NCI-H69 (cell line): ENCODE measurements around the gene HOOK1.

Experiments used
- DNase-seq: peaks from one replicate; lab custom pipeline; 2025; lab: John Stamatoyannopoulos, UW

Gene HOOK1

DNA sequence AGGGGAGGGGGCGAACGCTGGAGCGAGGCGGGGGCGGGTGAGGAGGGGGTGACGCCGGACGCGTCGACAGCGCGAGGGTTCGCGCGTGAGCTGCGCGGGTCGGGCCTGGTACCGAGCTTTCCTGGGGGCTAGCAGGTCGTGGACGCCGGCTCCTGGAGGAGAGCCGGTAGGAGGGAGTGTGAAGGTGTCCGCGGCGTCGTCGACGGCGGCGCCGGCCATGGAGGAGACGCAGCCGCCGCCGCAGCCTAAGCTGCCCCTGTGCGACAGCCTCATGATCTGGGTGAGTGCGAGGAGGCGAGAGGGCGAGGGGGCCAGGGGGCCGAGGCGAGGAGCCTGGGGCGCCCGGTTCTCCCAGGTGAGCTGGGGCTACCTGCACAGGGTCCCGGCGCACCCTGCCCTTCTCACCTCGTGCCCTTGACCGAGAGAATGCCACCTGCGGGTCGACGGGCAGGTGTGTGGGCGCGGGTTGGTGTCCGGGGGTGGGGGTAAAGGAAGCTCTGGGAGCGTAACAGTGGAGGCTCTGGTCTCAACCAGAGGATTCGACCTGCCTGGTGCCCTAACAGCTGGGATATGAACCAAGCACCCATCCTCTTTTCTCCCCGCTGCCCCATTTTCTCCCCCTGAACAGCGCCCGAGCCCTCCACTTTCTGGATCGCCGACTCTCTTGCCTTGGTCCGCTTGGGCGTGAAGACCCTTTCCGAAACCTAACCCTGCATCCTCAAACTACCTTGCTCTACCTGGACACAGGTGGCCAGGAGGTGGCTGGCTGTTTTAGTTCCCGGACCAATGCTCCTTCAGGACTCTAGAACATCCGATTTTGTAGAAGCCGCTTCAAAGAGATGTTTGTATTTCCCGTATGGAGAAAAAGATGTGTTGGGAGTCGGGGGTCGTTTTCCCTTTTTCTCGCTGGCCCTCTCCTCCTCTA lies at the start of gene HOOK1:
Gene HOOK1, plus strand, starts transcription at position 49 of the 925 bp plus-strand sequence. Its CDS starts 169 bp downstream, at position 218.
- peak; percentile 69 for DNase-seq

- peak; percentile 94 for DNase-seq
These were observed 49.6 kb upstream of the HOOK1 start for GRCh38 chr1:59765011-59765730.

DNA sequence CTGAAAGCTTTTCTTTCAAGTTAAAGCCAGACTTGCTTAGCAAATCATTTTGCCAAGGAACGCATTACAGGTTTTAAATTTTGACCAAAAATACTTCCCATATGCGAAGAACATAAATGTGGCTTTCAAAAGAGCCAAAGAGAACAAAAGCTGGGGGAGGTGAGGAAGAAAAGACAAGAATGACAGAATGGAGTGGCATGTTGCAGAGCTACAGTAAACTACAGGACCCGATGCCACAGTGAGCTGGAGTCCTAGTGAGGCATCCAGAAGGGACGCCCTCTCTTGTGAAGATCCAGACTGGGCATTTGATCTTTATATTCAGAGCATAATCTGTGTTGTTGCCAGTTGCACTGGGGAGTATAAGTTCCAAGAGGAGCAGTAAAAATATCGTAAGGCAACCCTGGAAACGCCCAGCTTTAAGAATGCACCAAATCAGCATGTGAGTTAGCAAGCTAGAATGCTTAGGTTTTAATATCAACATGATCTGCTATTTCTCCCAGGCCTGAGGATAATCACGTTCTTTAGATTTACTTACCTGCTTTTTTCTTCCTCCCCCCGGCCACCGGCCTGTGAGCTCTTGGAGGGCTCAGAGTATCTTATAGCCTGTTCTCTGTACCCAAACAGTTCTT lies 48.4 kb upstream of the HOOK1 start:
- peak; percentile 20 for DNase-seq

- peak; percentile 57 for DNase-seq
These were observed 47.6 kb upstream of the HOOK1 start for GRCh38 chr1:59767119-59767518.

GRCh38 chr1:59768792-59769735 lies 45.7 kb upstream of the HOOK1 start:
- DNase-seq, result peak; percentile 94

GRCh38 chr1:59769736-59770095 lies 45.0 kb upstream of the HOOK1 start:
- DNase-seq, result peak; percentile 28

DNA sequence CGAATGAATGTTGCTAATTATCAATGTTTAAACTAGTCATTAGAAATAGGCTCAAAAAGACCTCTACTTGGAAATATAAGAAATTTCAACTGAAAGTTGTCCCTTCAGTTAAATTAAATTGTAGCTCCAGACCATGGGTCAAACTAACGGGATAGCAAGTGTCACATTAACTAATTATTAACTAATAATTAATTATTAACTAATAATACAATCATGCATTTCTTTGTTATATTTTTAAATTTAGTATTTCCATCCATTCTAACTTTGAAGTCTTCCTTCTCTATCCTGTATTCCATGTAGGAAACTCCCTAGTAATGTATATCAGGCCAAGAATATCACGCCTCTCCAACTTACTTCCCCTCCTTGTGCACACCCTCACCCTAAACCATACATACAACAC lies 43.4 kb upstream of the HOOK1 start:
- no peak for DNase-seq

- no peak for DNase-seq
These were observed 39.3 kb upstream of the HOOK1 start for GRCh38 chr1:59775480-59775879.

DNA sequence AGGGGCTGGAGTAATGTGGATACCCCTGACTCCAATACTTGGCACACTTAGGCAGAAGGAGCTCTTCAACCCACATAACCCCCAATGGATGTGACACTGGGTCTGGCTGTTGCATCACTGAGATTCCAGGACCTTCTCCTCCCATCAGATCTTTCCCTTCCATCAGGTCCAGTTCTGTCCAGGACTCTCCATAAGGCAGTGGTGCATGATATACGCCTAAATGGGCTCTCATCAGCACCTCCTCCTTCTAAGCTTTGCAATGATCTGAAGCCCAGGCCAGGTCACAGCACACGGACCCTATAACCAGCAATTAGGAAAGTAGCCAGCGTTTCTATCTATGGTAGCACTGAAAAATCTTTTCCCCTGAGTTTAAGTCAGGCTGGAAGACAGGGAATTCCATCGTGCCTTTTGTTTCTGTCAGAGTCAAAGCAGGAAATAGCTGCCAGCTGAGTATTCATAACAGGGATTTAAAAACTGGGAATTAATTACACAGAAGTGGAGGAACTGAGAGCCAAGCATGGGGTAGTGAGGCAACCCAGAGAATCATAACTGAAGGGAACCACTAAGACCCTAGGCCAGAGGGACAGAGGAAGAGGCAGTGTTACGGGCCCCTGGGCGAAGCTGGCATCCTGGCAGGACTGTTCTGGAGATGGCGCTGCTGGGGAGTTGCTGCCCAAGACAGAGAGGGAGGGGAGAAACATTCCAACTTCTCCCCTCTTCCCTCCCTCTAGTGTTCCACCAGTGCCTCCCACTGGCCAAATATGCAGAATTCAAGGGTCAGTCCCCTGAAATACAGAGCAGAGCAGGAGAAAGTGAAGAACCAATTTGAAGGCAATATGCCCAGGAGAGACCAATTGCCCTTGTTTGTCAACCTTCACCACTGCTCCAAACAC lies 37.5 kb upstream of the HOOK1 start:
- DNase-seq, result peak; percentile 31

GRCh38 chr1:59779949-59780348 lies 34.8 kb upstream of the HOOK1 start:
- DNase-seq, result peak; percentile 9

GRCh38 chr1:59788825-59789224 lies 25.9 kb upstream of the HOOK1 start:
- no peak for DNase-seq

GRCh38 chr1:59798600-59798999 lies 16.1 kb upstream of the HOOK1 start:
- DNase-seq, result no peak

DNA sequence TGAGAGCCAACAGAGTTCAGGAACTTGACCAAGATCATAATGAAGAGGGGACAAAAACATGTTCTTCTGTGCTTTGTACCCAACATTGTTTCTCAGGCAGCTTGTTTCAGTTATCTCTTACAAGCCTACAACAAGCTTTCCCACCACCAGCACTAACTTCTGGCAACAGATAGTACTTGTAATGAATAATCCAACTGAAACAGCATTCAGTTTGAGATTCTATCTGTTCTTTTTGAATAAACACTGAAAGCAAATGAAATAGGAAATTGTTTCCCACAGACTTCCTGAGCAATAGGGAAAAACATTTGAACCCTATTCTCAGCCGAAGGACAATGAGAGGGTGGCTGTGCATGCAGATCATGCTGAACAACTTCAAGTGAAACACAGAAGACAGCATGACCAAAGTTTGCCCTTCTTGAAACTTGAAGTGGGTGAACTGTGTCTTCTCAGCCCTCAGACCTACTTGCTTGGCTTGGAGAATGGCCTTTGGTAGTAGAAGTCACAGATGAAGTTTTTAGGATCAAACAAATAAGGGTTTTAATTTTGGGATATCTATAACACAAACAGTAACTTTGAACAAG lies 11.2 kb upstream of the HOOK1 start:
- no peak for DNase-seq

GRCh38 chr1:59804301-59804700 lies 10.4 kb upstream of the HOOK1 start:
- no peak for DNase-seq

GRCh38 chr1:59805554-59805953 lies 9.2 kb upstream of the HOOK1 start:
- DNase-seq, result no peak

DNA sequence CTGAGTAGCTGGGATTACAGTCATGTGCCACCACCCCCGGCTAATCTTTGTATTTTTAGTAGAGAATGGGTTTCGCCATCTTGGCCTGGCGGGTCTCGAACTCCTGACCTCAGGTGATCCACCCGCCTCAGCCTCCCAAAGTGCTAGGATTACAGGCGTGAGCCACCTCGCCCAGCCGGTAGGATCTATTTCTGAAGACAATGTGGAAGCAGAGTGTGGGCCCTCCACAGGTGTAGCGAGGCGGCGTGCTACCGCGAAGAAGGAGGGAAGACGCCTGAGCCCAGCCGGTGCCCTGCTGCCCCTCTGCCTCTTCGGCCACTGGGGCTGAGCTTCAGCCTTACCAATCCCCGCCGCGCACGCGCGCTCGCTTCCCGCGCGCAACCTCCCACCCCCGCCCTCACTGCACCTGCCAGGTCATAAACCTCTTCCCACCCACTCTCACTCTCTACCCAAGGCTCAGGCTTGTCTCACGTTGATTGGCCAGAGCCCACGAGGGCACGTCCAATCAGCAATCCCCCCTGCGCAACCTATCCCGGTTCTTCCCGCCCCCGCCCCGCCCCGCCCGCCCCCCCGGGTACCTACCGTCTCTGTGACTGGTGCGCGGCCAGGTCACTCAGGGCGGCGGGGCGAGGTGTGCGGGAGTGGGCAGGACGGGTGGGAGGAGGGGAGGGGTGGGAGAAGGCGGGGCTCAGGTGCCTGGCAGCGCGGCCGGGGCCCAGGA lies 409 bp upstream of the HOOK1 start:
- peak; percentile 97 for DNase-seq

GRCh38 chr1:59815892-59816291 lies 1.1 kb downstream of the HOOK1 start:
- DNase-seq, result peak; percentile 40

GRCh38 chr1:59816318-59816878 lies 1.6 kb downstream of the HOOK1 start:
- peak; percentile 26 for DNase-seq
